LNCaP clone FGC (cell line): ENCODE measurements around the gene MSMP.

ENCODE experiments used
- DNase-seq: peaks from one replicate; pipeline ENCODE4 v3.0.0-alpha.2; 2011; ENCODE audit warnings: low read depth
- H3K4me3 ChIP-seq: 2 replicates; pipeline ENCODE4 v1.5.1; 2011; ENCODE audit warnings: mild to moderate bottlenecking, low read depth, low read length, control low read depth
- CTCF ChIP-seq: IDR thresholded peaks from 2 replicates; pipeline ENCODE4 v1.5.1; 2012; ENCODE audit warnings: mild to moderate bottlenecking; ENCODE audit not compliant: control insufficient read depth, insufficient read depth; ENCODE audit errors: extremely low read depth

The MSMP gene

GRCh38 chr9:35717132-35717870 lies 36.8 kb downstream of the MSMP start:
- no peak for DNase-seq
- no peak overlapping the region for H3K4me3 ChIP-seq
- TF ChIP-seq CTCF = no peak

GRCh38 chr9:35716230-35716629 lies 37.8 kb downstream of the MSMP start:
- TF ChIP-seq CTCF = no peak
- H3K4me3 ChIP-seq = no peak overlapping the region
- DNase-seq = no peak

- no peak for TF ChIP-seq CTCF
- no peak overlapping the region for H3K4me3 ChIP-seq
- DNase-seq = no peak
These were observed 39.4 kb downstream of the MSMP start for GRCh38 chr9:35714579-35715252.

- TF ChIP-seq CTCF = no peak
These were observed 40.0 kb downstream of the MSMP start for GRCh38 chr9:35714123-35714522.

GRCh38 chr9:35713578-35713977 lies 40.5 kb downstream of the MSMP start:
- DNase-seq = no peak
- H3K4me3 ChIP-seq = no peak overlapping the region
- no peak for TF ChIP-seq CTCF

More at GRCh38 chr9:35714123-35714522, 40.0 kb downstream of the MSMP start:
- no peak for DNase-seq
- H3K4me3 ChIP-seq = no peak overlapping the region

GRCh38 chr9:35712762-35713400 lies 41.2 kb downstream of the MSMP start:
- DNase-seq = no peak
- no peak overlapping the region for H3K4me3 ChIP-seq
- TF ChIP-seq CTCF = no peak
